Bronchial epithelial cell (primary cell): ENCODE measurements around the gene PPP1R8. TPM values are rescaled to one million over a fixed set of nuclear protein-coding genes. Genes with fewer than 3 reads are reported as not detected.

Source experiments
- DNase-seq: peaks from one replicate; pipeline ENCODE4 v3.0.0-alpha.2; 2010; ENCODE audit warnings: low read depth
- FAIRE-seq: peaks from 2 replicates; lab custom pipeline; 2011; peaks lifted over from hg19 to GRCh38; lab: Jason Lieb, UNC
- H3K27me3 ChIP-seq: 2 replicates; pipeline ENCODE4 v1.5.1; 2011; ENCODE audit warnings: low read length; ENCODE audit not compliant: control insufficient read depth, insufficient read depth
- H3K36me3 ChIP-seq: 2 replicates; pipeline ENCODE4 v1.5.1; 2011; ENCODE audit warnings: low read length; ENCODE audit not compliant: control insufficient read depth, insufficient read depth
- H3K4me3 ChIP-seq: 2 replicates; pipeline ENCODE4 v1.5.1; 2011; ENCODE audit warnings: mild to moderate bottlenecking, low read depth, low read length, control low read depth
- total RNA-seq: library from RNA; depleted of rRNA; stranded (reverse); fragments of >200 nt; gene quantifications from 2 replicates; pipeline ENCODE4 v1.2.1, GENCODE V29; 2014
- TF ChIP-seq, protein P1 (sequence below): IDR thresholded peaks from 2 replicates; pipeline ENCODE4 v1.5.1; 2011; ENCODE audit warnings: mild to moderate bottlenecking, moderate library complexity, low read length, control low read depth, inconsistent platforms; ENCODE audit not compliant: insufficient read depth, severe bottlenecking

The PPP1R8 gene
- total RNA-seq, 1 donor from 2014 or later: 51.9 TPM

DNA sequence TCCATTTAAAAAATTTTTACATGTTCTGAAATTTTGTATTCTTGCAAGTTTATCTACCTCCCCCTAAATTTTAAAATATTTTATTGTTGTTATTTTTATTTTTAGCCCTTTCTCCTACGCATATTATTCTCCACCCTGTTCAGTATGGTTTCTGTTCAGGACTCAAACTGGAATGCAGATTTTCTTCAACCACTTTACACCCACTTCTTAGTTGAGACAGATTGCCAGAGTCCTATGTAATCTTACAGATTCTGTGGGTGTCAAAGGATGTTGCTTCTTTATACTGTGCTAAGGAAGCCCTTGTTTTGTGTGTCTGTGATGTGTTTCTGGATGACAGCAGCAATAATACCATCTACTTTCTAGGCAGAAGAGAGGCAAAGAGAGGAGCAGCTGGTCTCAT, 20.7 kb upstream of the PPP1R8 start:
- H3K4me3 ChIP-seq: no peak overlapping the region
- no peaks in the 10 kb centered on the region for H3K27me3 ChIP-seq
- no peak for DNase-seq
- TF ChIP-seq, protein P1, sequence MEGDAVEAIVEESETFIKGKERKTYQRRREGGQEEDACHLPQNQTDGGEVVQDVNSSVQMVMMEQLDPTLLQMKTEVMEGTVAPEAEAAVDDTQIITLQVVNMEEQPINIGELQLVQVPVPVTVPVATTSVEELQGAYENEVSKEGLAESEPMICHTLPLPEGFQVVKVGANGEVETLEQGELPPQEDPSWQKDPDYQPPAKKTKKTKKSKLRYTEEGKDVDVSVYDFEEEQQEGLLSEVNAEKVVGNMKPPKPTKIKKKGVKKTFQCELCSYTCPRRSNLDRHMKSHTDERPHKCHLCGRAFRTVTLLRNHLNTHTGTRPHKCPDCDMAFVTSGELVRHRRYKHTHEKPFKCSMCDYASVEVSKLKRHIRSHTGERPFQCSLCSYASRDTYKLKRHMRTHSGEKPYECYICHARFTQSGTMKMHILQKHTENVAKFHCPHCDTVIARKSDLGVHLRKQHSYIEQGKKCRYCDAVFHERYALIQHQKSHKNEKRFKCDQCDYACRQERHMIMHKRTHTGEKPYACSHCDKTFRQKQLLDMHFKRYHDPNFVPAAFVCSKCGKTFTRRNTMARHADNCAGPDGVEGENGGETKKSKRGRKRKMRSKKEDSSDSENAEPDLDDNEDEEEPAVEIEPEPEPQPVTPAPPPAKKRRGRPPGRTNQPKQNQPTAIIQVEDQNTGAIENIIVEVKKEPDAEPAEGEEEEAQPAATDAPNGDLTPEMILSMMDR: no peak
- H3K36me3 ChIP-seq: peaks cover 4% of the 10 kb centered on the region
- no peak for FAIRE-seq

DNA sequence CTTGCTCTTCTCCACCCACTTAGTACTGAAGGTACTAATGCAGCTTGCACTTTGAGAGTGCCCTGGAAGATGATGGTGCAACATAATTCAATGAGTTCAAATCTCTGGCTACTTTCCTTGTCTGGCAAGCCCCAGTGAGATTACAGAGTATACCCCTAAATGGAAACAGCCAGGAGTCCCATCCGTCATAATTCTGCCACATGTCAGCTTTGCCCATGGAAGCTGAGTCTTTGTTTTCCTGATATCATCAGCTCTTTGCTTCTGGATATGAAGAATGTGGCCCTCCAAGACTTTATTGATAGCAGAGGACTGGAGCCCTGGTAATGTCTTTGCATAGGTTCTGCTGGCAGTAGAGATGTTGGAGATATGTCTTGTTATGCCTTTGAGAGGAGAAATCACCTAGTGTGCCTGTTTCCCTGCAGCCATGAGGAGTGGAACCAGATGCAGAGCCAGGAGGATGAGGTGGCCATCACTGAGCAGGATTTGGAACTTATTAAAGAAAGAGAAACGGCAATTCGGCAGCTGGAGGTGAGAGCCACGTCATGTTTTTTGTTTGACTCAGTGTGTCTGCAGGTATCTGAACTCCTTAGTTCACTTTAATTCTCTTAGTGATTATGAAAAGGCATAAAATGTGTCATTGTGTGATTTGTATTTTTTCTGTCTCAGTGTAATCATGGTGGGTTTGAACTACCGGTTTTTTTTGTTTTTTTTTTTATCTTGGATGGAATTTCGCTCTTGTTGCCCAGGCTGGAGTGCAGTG, 18.7 kb upstream of the PPP1R8 start:
- TF ChIP-seq, protein P1: no peak
- H3K36me3 ChIP-seq: peaks cover 5% of the 10 kb centered on the region
- FAIRE-seq: no peak
- DNase-seq: no peak
- H3K4me3 ChIP-seq: no peak overlapping the region
- H3K27me3 ChIP-seq: no peaks in the 10 kb centered on the region

DNA sequence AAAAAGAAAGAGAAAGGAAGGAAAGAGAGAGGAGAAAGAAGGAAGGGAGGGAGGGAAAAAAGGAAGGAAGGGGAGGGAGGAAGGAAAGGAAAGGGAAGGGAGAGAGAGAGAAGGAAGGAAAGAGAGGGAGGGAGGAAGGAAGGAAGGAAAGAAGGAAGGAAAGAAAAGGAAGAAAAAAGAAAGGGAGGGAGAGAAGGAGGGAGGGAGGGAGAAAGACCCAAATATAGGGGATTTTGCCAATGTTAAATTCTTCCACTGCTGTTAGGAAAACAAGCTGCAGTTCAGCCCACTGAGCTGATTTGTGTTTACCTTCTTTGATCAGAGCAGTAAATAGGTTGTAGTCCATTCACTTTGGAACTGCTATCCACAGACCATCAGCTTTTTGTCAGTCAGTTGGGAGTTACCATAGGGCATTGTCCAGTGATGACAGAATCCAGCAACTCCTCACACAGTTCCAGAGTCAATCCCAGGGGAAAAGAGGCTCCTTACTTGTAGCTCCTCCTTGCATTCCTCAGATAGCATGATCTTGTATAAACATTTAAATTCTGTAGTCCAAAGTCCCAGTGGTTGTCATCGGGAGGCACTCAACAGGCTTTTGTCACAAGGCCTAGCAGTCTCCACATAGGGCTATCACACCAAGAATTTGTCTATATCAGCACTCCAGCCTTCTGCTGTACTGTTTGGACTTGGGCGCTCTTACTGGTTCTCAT, 13.5 kb upstream of the PPP1R8 start:
- DNase-seq: no peak
- no peak for FAIRE-seq
- Histone ChIP-seq H3K4me3 (no peak overlapping the region), H3K27me3 (no peaks in the 10 kb centered on the region), H3K36me3 (peaks cover 8% of the 10 kb centered on the region)
- TF ChIP-seq, protein P1: no peak

DNA sequence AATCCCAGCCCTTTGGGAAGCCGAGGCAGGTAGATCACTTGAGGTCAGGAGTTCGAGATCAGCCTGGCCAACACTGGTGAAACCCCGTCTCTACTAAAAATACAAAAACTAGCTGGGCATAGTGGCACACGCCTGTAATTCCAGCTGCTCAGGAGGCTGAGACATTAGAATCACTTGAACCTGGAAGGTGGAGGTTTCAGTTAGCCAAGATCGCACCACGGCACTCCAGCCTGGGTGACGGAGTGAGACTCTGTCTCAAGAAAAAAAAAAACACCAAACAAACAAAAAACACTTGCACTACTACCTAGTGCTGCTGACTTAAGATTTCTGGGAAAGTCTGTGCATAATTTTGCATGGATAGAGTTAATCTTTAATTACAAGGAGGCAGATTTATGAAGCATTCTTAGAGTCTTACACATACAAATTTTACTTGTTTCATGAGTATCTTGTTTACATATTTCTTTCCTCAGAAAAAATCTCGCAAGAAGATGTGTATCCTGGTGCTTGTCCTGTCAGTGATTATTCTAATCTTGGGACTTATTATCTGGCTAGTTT, 8.7 kb upstream of the PPP1R8 start:
- FAIRE-seq (no peak), DNase-seq (no peak)
- Histone ChIP-seq H3K27me3 (no peaks in the 10 kb centered on the region), H3K4me3 (no peak overlapping the region), H3K36me3 (peaks cover 8% of the 10 kb centered on the region)
- TF ChIP-seq, protein P1: no peak

DNA sequence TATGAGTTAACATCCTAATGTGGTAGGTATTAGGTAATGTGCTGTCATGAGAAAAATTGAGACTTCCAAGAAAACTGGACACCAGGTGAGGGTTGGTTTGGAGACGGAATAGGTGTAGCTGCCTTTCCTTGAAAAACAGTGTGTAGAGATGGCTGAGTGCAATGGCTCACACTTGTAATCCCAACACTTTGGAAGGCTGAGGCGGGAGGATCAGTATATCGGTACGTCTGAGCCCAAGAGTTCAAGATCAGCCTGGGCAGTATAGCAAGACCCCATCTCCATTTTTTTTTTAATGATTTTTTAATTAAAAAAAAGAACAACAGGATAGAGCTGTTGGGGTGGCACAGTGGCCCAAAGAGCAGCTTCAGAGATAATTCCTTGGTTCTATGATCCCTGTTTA, 6.8 kb upstream of the PPP1R8 start:
- H3K27me3 ChIP-seq: no peaks in the 10 kb centered on the region
- DNase-seq (no peak), FAIRE-seq (no peak)
- H3K36me3 ChIP-seq: peaks cover 4% of the 10 kb centered on the region
- H3K4me3 ChIP-seq: no peak overlapping the region
- TF ChIP-seq, protein P1: no peak
